HG03135 (cell line): ENCODE measurements around the gene PAPPA.

ENCODE experiments used
- ATAC-seq: cut with Tn5 transposase; IDR thresholded peaks from one replicate; pipeline ENCODE4 v1.9.1; 2021; ENCODE audit warnings: mild to moderate bottlenecking, moderate library complexity; ENCODE audit not compliant: unreplicated experiment

Gene PAPPA

GRCh38 chr9:116178481-116179211 is 25.1 kb downstream of the PAPPA start:
- ATAC-seq, result no peak

- no peak for ATAC-seq
Observed at GRCh38 chr9:116179568-116179967, 26.0 kb downstream of the PAPPA start.

GRCh38 chr9:116181853-116182610 is 28.4 kb downstream of the PAPPA start:
- ATAC-seq, result no peak

- no peak for ATAC-seq
Observed at GRCh38 chr9:116182876-116183275, 29.3 kb downstream of the PAPPA start.

- no peak for ATAC-seq
Observed at GRCh38 chr9:116187570-116188170, 34.1 kb downstream of the PAPPA start.

- no peak for ATAC-seq
Observed at GRCh38 chr9:116189683-116190082, 36.1 kb downstream of the PAPPA start.

GRCh38 chr9:116190637-116191396 is 37.2 kb downstream of the PAPPA start:
- no peak for ATAC-seq

- no peak for ATAC-seq
Observed at GRCh38 chr9:116191576-116192415, 38.2 kb downstream of the PAPPA start.

GRCh38 chr9:116193636-116194035 is 40.0 kb downstream of the PAPPA start:
- no peak for ATAC-seq

GRCh38 chr9:116196806-116197205 is 43.2 kb downstream of the PAPPA start:
- ATAC-seq, result no peak

GRCh38 chr9:116198344-116198743 is 44.8 kb downstream of the PAPPA start:
- ATAC-seq, result no peak

- no peak for ATAC-seq
Observed at GRCh38 chr9:116202219-116202912, 48.8 kb downstream of the PAPPA start.

GRCh38 chr9:116204252-116204882 is 50.8 kb downstream of the PAPPA start:
- no peak for ATAC-seq

- ATAC-seq, result no peak
Observed at GRCh38 chr9:116207371-116208111, 54.0 kb downstream of the PAPPA start.

- ATAC-seq, result no peak
Observed at GRCh38 chr9:116208417-116209232, 55.0 kb downstream of the PAPPA start.

- ATAC-seq, result no peak
Observed at GRCh38 chr9:116209414-116210116, 56.0 kb downstream of the PAPPA start.
